GM23248 (cell line): Measurements from ENCODE around the gene FETUB. TPM values are rescaled to one million over a fixed set of nuclear protein-coding genes. Genes with fewer than 3 reads are reported as not detected.

Experiments
- DNase-seq: peaks from one replicate; pipeline ENCODE4 v3.0.0-alpha.2; 2015
- H2AFZ ChIP-seq: fragments of 200-600 bp; sonication (generic); 2 replicates; pipeline ENCODE4 v1.6.1; 2016; ENCODE audit warnings: antibody characterized with exemption
- H3F3A ChIP-seq: fragments of 200-600 bp; sonication (generic); 2 replicates; pipeline ENCODE4 v1.6.1; 2016; ENCODE audit warnings: mild to moderate bottlenecking, antibody characterized with exemption, mixed run types; ENCODE audit not compliant: insufficient read depth
- H3K27ac ChIP-seq: fragments of 200-600 bp; sonication (generic); 2 replicates; pipeline ENCODE4 v1.5.1; 2016; ENCODE audit warnings: mild to moderate bottlenecking
- H3K27me3 ChIP-seq: fragments of 200-600 bp; sonication (generic); replicated peaks from 2 replicates; pipeline ENCODE4 v1.6.1; 2016; ENCODE audit warnings: mild to moderate bottlenecking; ENCODE audit not compliant: insufficient read depth
- H3K36me3 ChIP-seq: fragments of 200-600 bp; sonication (generic); 2 replicates; pipeline ENCODE4 v1.6.1; 2016; ENCODE audit warnings: low read depth, mild to moderate bottlenecking
- H3K4me1 ChIP-seq: fragments of 200-600 bp; sonication (generic); 2 replicates; pipeline ENCODE4 v1.6.1; 2016; ENCODE audit warnings: mild to moderate bottlenecking; ENCODE audit not compliant: insufficient read depth
- H3K4me2 ChIP-seq: fragments of 200-600 bp; sonication (generic); one replicate; pipeline ENCODE4 v1.6.1; 2016; ENCODE audit warnings: mild to moderate bottlenecking; ENCODE audit not compliant: unreplicated experiment
- H3K4me3 ChIP-seq: fragments of 200-600 bp; sonication (generic); 2 replicates; pipeline ENCODE4 v1.5.1; 2016; ENCODE audit warnings: mild to moderate bottlenecking
- H3K79me2 ChIP-seq: fragments of 200-600 bp; sonication (generic); 2 replicates; pipeline ENCODE4 v1.6.1; 2016; ENCODE audit warnings: mild to moderate bottlenecking; ENCODE audit not compliant: insufficient read depth
- H3K9ac ChIP-seq: fragments of 200-600 bp; sonication (generic); 2 replicates; pipeline ENCODE4 v1.6.1; 2016; ENCODE audit warnings: mild to moderate bottlenecking
- H3K9me2 ChIP-seq: fragments of 200-600 bp; sonication (generic); 2 replicates; pipeline ENCODE4 v1.6.1; 2016; ENCODE audit warnings: mixed run types, mild to moderate bottlenecking, moderate library complexity; ENCODE audit not compliant: insufficient read depth
- H3K9me3 ChIP-seq: fragments of 200-600 bp; sonication (generic); one replicate; pipeline ENCODE4 v1.6.1; 2017; ENCODE audit warnings: low read depth
- H4K20me1 ChIP-seq: fragments of 200-600 bp; sonication (generic); 2 replicates; pipeline ENCODE4 v1.6.0; 2016; ENCODE audit not compliant: insufficient read depth
- EZH2 ChIP-seq: fragments of 200-600 bp; sonication (generic); IDR thresholded peaks from 2 replicates; pipeline ENCODE4 v1.6.1; 2018; ENCODE audit warnings: antibody characterized with exemption, mild to moderate bottlenecking; ENCODE audit not compliant: insufficient read depth, poor library complexity, severe bottlenecking
- EZH2phosphoT487 ChIP-seq: fragments of 200-600 bp; sonication (generic); IDR thresholded peaks from 2 replicates; pipeline ENCODE4 v1.6.1; 2018; ENCODE audit warnings: antibody characterized with exemption, moderate library complexity, mild to moderate bottlenecking, low read depth; ENCODE audit not compliant: insufficient read depth
- WGBS, 2 experiments: methylation state at CpG; one replicate each; pipeline ENCODE4 v1.1.6; 2015 to 2017; ENCODE audit warnings: low lambda C conversion rate in 2 of 2, low coverage in 1 of 2; ENCODE audit errors: missing lambda C conversion rate in 2 of 2; 5-methylcytosine and 5-hydroxymethylcytosine counted together
- in situ Hi-C: fragments of 300-500 bp; cut with MboI; formaldehyde crosslinking; loops from 2 replicates; pipeline ENCODE4 v1.15.0; 2020
- polyA plus RNA-seq: library from polyadenylated mRNA; unstranded; fragments of >200 nt; fragmentation: Nextera tagmentation; extraction: Ambion mirVana; gene quantifications from 2 replicates; pipeline ENCODE4 v1.2.1, GENCODE V29; 2016
- total RNA-seq: library from RNA; depleted of rRNA; stranded (reverse); fragments of >200 nt; shearing (Covaris generic); gene quantifications from 2 replicates; pipeline ENCODE4 v1.2.3, GENCODE V29; 2014

The FETUB gene
- total and polyA plus RNA-seq, 2 experiments from 2014 or later: not detected

- H3K9ac ChIP-seq: no peak overlapping the region
- no peaks in the 10 kb centered on the region for H4K20me1 ChIP-seq
- in situ Hi-C loops: no loop called here
- H3K4me3 ChIP-seq: no peak overlapping the region
- no peak for DNase-seq
- 34 to 38% methylated on average over 6 of the region's 6 CpGs for WGBS, 2 experiments
- H3K36me3 ChIP-seq: no peaks in the 10 kb centered on the region
- no peak overlapping the region for H3K27ac ChIP-seq
- no peak overlapping the region for H2AFZ ChIP-seq
- no peaks in the 10 kb centered on the region for H3K9me2 ChIP-seq
- H3K4me1 ChIP-seq: no peaks in the 10 kb centered on the region
- TF ChIP-seq EZH2 (no peak), EZH2phosphoT487 (no peak)
- no peaks in the 10 kb centered on the region for H3F3A ChIP-seq
- H3K79me2 ChIP-seq: no peaks in the 10 kb centered on the region
- H3K9me3 ChIP-seq: no peaks in the 10 kb centered on the region
- peaks cover 35% of the 10 kb centered on the region for H3K27me3 ChIP-seq
- H3K4me2 ChIP-seq: no peak overlapping the region
Observed at GRCh38 chr3:186668426-186668825, 28.2 kb downstream of the FETUB start.

GRCh38 chr3:186669378-186670084, 29.3 kb downstream of the FETUB start:
- H3K9me3 ChIP-seq: no peaks in the 10 kb centered on the region
- no peaks in the 10 kb centered on the region for H3K4me1 ChIP-seq
- H3K4me3 ChIP-seq: no peak overlapping the region
- H3K27ac ChIP-seq: no peak overlapping the region
- DNase-seq: no peak
- H3K27me3 ChIP-seq: peaks cover 39% of the 10 kb centered on the region
- TF ChIP-seq EZH2phosphoT487 (no peak), EZH2 (no peak)
- in situ Hi-C loops: no loop called here
- H3F3A ChIP-seq: no peaks in the 10 kb centered on the region
- no peaks in the 10 kb centered on the region for H3K79me2 ChIP-seq
- H2AFZ ChIP-seq: no peak overlapping the region
- no peaks in the 10 kb centered on the region for H3K9me2 ChIP-seq
- no peak overlapping the region for H3K4me2 ChIP-seq
- H4K20me1 ChIP-seq: no peaks in the 10 kb centered on the region
- no peaks in the 10 kb centered on the region for H3K36me3 ChIP-seq
- no peak overlapping the region for H3K9ac ChIP-seq
- 43 to 51% methylated on average over 2 of the region's 2 CpGs for WGBS, 2 experiments

- Histone ChIP-seq H3K9ac (no peak overlapping the region), H3K36me3 (no peaks in the 10 kb centered on the region), H3K27me3 (peaks cover 39% of the 10 kb centered on the region), H4K20me1 (no peaks in the 10 kb centered on the region), H3K4me1 (no peaks in the 10 kb centered on the region), H3K9me3 (no peaks in the 10 kb centered on the region), H2AFZ (no peak overlapping the region), H3K4me2 (no peak overlapping the region), H3K27ac (no peak overlapping the region), H3K4me3 (no peak overlapping the region), H3F3A (no peaks in the 10 kb centered on the region), H3K9me2 (no peaks in the 10 kb centered on the region), H3K79me2 (no peaks in the 10 kb centered on the region)
- in situ Hi-C loops: no loop called here
- TF ChIP-seq EZH2: no peak
- no peak for DNase-seq
Observed at GRCh38 chr3:186670155-186670554, 30.0 kb downstream of the FETUB start.

GRCh38 chr3:186671051-186671450, 30.9 kb downstream of the FETUB start:
- Histone ChIP-seq H3K9me2 (no peaks in the 10 kb centered on the region), H3F3A (no peaks in the 10 kb centered on the region), H3K9ac (no peak overlapping the region), H3K4me3 (no peak overlapping the region), H3K4me1 (no peaks in the 10 kb centered on the region), H3K36me3 (no peaks in the 10 kb centered on the region), H3K27me3 (peaks cover 31% of the 10 kb centered on the region), H3K79me2 (no peaks in the 10 kb centered on the region), H3K27ac (no peak overlapping the region), H4K20me1 (no peaks in the 10 kb centered on the region), H3K9me3 (no peaks in the 10 kb centered on the region), H3K4me2 (no peak overlapping the region), H2AFZ (no peak overlapping the region)
- WGBS, 2 experiments: 40 to 52% methylated on average over 3 of the region's 3 CpGs
- DNase-seq: no peak
- no peak for TF ChIP-seq EZH2
- TF ChIP-seq EZH2phosphoT487: no peak
- in situ Hi-C loops: no loop called here

DNA sequence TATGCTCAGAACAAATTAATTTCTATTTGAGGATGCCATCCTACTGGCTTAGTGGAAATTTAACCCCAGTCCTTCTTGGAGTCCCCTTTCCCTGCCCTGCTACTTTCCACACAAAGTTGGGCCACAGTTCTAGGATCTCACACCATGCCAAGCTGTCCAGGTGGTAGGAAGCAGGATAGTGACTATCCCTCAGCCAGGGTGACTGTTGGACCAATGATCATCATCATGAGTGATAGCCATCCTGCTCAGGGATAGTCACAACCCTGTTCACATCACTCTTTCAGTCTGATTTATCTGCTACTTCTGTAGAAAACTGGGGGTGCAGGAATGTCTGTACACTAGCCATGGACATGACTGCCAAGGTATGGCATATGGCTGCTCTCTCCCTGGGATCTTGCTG, 38.4 kb downstream of the FETUB start:
- Histone ChIP-seq H3K27ac (no peak overlapping the region), H3K4me3 (no peak overlapping the region), H3K9me3 (no peaks in the 10 kb centered on the region), H3K4me2 (no peak overlapping the region), H3K9ac (no peak overlapping the region), H3K79me2 (no peaks in the 10 kb centered on the region), H3K4me1 (no peaks in the 10 kb centered on the region), H3K9me2 (no peaks in the 10 kb centered on the region), H3K36me3 (no peaks in the 10 kb centered on the region), H2AFZ (no peak overlapping the region), H3F3A (no peaks in the 10 kb centered on the region), H4K20me1 (no peaks in the 10 kb centered on the region), H3K27me3 (peaks cover 6% of the 10 kb centered on the region; the same call in 1 of the 2 replicates)
- DNase-seq: no peak
- in situ Hi-C loops: no loop called here
- TF ChIP-seq EZH2phosphoT487 (no peak), EZH2 (no peak)
